SK-N-SH (cell line): ENCODE results near the gene CD93. TPM values are rescaled to one million over a fixed set of nuclear protein-coding genes. Genes with fewer than 3 reads are reported as not detected.

Experiments
- CTCF ChIA-PET: fragments of 300-600, 350-600 bp; formaldehyde crosslinking; extraction: SDS; loops from one replicate; lab custom pipeline; 2021; lab: Yijun Ruan, JAX
- POLR2A ChIA-PET: fragments of 350-600 bp; sonication (Branson Sonifier 250); formaldehyde crosslinking; extraction: SDS; loops from one replicate; lab custom pipeline; 2020; ENCODE audit warnings: antibody characterized with exemption, inconsistent platforms; lab: Yijun Ruan, JAX
- DNase-seq: peaks from one replicate; pipeline ENCODE4 v3.0.0; 2012
- H2AFZ ChIP-seq: fragments of 200-600 bp; sonication (generic); 2 replicates; pipeline ENCODE4 v1.8.1; 2016; ENCODE audit warnings: antibody characterized with exemption, mild to moderate bottlenecking, low read depth
- H3F3A ChIP-seq: fragments of 200-600 bp; sonication (generic); replicated peaks from 2 replicates; pipeline ENCODE3; 2016; ENCODE audit warnings: antibody characterized with exemption, mild to moderate bottlenecking; ENCODE audit not compliant: insufficient read depth
- H3K27ac ChIP-seq, 2 experiments: fragments of 200-500 bp in 1 of 2; fragments of 200-600 bp in 1 of 2; sonication (Bioruptor generic) in 1 of 2; sonication (generic), shearing (Covaris generic) in 1 of 2; 2 replicates each; pipeline versions ENCODE4 v1.5.1 to v1.6.1; 2014 to 2016; ENCODE audit warnings: low read depth in 2 of 2, inconsistent platforms in 1 of 2, low read length in 1 of 2, mild to moderate bottlenecking in 1 of 2, mixed read lengths in 1 of 2
- H3K27me3 ChIP-seq: fragments of 200-600 bp; sonication (generic), shearing (Covaris generic); 2 replicates; pipeline ENCODE4 v1.6.1; 2016; ENCODE audit warnings: mixed run types; ENCODE audit not compliant: insufficient read depth
- H3K36me3 ChIP-seq, 2 experiments: fragments of 200-500 bp in 1 of 2; fragments of 200-600 bp in 1 of 2; sonication (Bioruptor generic) in 1 of 2; sonication (generic) in 1 of 2; replicated peaks in 1 of 2; 2 replicates each; pipeline versions ENCODE3 to v1.5.1; 2014 to 2016; ENCODE audit warnings: low read length in 1 of 2, mild to moderate bottlenecking in 1 of 2; ENCODE audit not compliant: insufficient read depth in 2 of 2, control insufficient read depth in 1 of 2
- H3K4me1 ChIP-seq, 2 experiments: fragments of 200-500 bp in 1 of 2; fragments of 200-600 bp in 1 of 2; sonication (Bioruptor generic) in 1 of 2; sonication (generic), shearing (Covaris generic) in 1 of 2; 2 replicates each; pipeline versions ENCODE4 v1.5.1 to v1.6.1; 2014 to 2016; ENCODE audit warnings: low read depth in 1 of 2, low read length in 1 of 2, mixed run types in 1 of 2; ENCODE audit not compliant: insufficient read depth in 2 of 2, control insufficient read depth in 1 of 2
- H3K4me2 ChIP-seq: fragments of 200-600 bp; sonication (generic), shearing (Covaris generic); 2 replicates; pipeline ENCODE4 v1.6.1; 2017; ENCODE audit warnings: mixed run types
- H3K4me3 ChIP-seq, 2 experiments: fragments of 200-500 bp in 1 of 2; fragments of 200-600 bp in 1 of 2; sonication (Bioruptor generic) in 1 of 2; sonication (generic), shearing (Covaris generic) in 1 of 2; 2 replicates each; pipeline versions ENCODE4 v1.5.1 to v1.8.1; 2014 to 2016; ENCODE audit warnings: low read depth in 2 of 2, inconsistent platforms in 1 of 2, low read length in 1 of 2, mild to moderate bottlenecking in 1 of 2, mixed read lengths in 1 of 2, moderate library complexity in 1 of 2
- H3K79me2 ChIP-seq: fragments of 200-600 bp; sonication (generic); 2 replicates; pipeline ENCODE4 v1.8.1; 2017; ENCODE audit warnings: mild to moderate bottlenecking; ENCODE audit not compliant: insufficient read depth
- H3K9ac ChIP-seq: fragments of 200-600 bp; sonication (generic); 2 replicates; pipeline ENCODE4 v1.6.1; 2017; ENCODE audit warnings: mixed run types
- H3K9me2 ChIP-seq: fragments of 200-600 bp; sonication (generic); 2 replicates; pipeline ENCODE4 v1.6.1; 2017; ENCODE audit warnings: mixed run types
- H3K9me3 ChIP-seq: fragments of 200-600 bp; sonication (generic); 2 replicates; pipeline ENCODE4 v1.6.1; 2017; ENCODE audit warnings: mixed run types, mild to moderate bottlenecking, moderate library complexity
- H4K20me1 ChIP-seq: fragments of 200-600 bp; sonication (generic); 2 replicates; pipeline ENCODE4 v1.6.1; 2017; ENCODE audit warnings: mild to moderate bottlenecking, mixed run types; ENCODE audit not compliant: insufficient read depth
- FOSL2 ChIP-seq: IDR thresholded peaks from 2 replicates; pipeline ENCODE4 v1.4.0; 2012; ENCODE audit warnings: low read depth, mild to moderate bottlenecking, moderate library complexity, borderline replicate concordance
- FOXJ3 ChIP-seq: sonication (generic); formaldehyde crosslinking; IDR thresholded peaks from 2 replicates; pipeline ENCODE4 v1.5.1; 2020; ENCODE audit warnings: mild to moderate bottlenecking, missing genetic modification reagents
- GATA2 ChIP-seq: sonication (generic); formaldehyde crosslinking; IDR thresholded peaks from 2 replicates; pipeline ENCODE4 v1.5.0; 2020; ENCODE audit warnings: mild to moderate bottlenecking, missing genetic modification reagents
- RCOR1 ChIP-seq: fragments of 150-350 bp; IDR thresholded peaks from 2 replicates; pipeline ENCODE4 v1.6.1; 2017; ENCODE audit warnings: antibody characterized with exemption, low read length
- RFX5 ChIP-seq: IDR thresholded peaks from 2 replicates; pipeline ENCODE4 v1.6.1; 2012; ENCODE audit warnings: mild to moderate bottlenecking, improper control_type of control experiment, low read length
- SIN3A ChIP-seq: IDR thresholded peaks from 2 replicates; pipeline ENCODE4 v1.6.1; 2012; ENCODE audit warnings: low read depth, mild to moderate bottlenecking, low read length, moderate library complexity, borderline replicate concordance
- WGBS: methylation state at CpG from one replicate; pipeline ENCODE4 v1.1.6; 2017; ENCODE audit warnings: low lambda C conversion rate; 5-methylcytosine and 5-hydroxymethylcytosine counted together
- polyA plus RNA-seq, 3 experiments: library from polyadenylated mRNA; depleted of rRNA; stranded (reverse); fragments of >200 nt; gene quantifications; 2 replicates each; pipeline ENCODE4 v1.2.3, GENCODE V29; 2012
- TF ChIP-seq, protein P1 (sequence below): fragments of 150-350 bp; IDR thresholded peaks from 2 replicates; pipeline ENCODE4 v1.6.1; 2016; ENCODE audit warnings: mild to moderate bottlenecking, low read depth, low read length
- TF ChIP-seq, protein P2 (sequence below): IDR thresholded peaks from 2 replicates; pipeline ENCODE4; 2012
- TF ChIP-seq, protein P3 (sequence below): IDR thresholded peaks from 2 replicates; pipeline ENCODE4 v1.4.0; 2012; ENCODE audit warnings: low read depth

Gene CD93
- polyA plus RNA-seq, 1 of the 3 experiments (the other 2 are of a cell fraction) = 0.03 TPM

DNA sequence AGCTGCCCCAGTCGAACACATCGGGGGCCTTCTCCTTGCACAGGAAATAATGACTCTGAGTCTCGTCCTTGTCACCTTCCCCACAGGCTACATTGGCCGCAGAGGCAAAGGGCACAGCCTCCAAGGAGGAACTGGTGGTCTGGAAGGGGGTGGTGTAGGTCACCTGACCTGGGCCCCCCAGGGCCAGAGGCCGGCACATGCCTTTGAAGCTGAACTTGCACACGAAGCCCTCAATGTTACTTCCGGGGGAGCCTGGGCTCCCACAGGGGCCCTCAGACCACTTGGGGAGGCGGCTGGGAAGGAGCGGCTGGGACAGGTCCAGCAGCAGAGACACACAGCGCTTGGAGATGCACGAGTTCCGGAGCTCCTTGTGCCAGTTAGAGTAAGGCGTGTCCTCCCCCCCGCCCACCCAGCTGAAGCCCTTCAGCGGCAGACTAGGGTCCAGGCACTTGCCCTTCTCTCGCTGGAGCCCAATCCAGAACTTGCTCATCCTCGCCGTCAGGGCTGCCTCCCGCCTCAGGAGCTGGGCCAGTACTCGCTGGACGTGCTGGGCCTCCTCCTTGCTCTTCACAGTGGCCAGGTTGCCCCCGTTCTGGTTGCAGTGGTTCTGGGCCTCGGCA lies 578 bp downstream of the CD93 start:
- no peak for DNase-seq
- Histone ChIP-seq H3F3A (no peaks in the 10 kb centered on the region), H4K20me1 (no peaks in the 10 kb centered on the region), H2AFZ (no peak overlapping the region), H3K9me3 (no peaks in the 10 kb centered on the region), H3K36me3 (no peaks in the 10 kb centered on the region), H3K79me2 (no peaks in the 10 kb centered on the region), H3K4me2 (no peak overlapping the region), H3K4me1 (no peaks in the 10 kb centered on the region), H3K4me3 (no peak overlapping the region), H3K27me3 (peaks cover 56% of the 10 kb centered on the region), H3K27ac (no peak overlapping the region), H3K9ac (no peak overlapping the region), H3K9me2 (no peaks in the 10 kb centered on the region)
- POLR2A ChIA-PET = no interaction called here
- 20% methylated on average over 4 of the region's 23 CpGs for WGBS
- TF ChIP-seq RFX5 = no peak
- TF ChIP-seq, protein P1, sequence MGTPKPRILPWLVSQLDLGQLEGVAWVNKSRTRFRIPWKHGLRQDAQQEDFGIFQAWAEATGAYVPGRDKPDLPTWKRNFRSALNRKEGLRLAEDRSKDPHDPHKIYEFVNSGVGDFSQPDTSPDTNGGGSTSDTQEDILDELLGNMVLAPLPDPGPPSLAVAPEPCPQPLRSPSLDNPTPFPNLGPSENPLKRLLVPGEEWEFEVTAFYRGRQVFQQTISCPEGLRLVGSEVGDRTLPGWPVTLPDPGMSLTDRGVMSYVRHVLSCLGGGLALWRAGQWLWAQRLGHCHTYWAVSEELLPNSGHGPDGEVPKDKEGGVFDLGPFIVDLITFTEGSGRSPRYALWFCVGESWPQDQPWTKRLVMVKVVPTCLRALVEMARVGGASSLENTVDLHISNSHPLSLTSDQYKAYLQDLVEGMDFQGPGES = no peak
- TF ChIP-seq SIN3A = no peak
- TF ChIP-seq FOSL2 = no peak
- TF ChIP-seq, protein P2, sequence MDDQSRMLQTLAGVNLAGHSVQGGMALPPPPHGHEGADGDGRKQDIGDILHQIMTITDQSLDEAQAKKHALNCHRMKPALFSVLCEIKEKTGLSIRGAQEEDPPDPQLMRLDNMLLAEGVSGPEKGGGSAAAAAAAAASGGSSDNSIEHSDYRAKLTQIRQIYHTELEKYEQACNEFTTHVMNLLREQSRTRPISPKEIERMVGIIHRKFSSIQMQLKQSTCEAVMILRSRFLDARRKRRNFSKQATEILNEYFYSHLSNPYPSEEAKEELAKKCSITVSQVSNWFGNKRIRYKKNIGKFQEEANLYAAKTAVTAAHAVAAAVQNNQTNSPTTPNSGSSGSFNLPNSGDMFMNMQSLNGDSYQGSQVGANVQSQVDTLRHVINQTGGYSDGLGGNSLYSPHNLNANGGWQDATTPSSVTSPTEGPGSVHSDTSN = no peak
- TF ChIP-seq, protein P3, sequence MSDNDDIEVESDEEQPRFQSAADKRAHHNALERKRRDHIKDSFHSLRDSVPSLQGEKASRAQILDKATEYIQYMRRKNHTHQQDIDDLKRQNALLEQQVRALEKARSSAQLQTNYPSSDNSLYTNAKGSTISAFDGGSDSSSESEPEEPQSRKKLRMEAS = no peak
- TF ChIP-seq RCOR1 = no peak
- TF ChIP-seq FOXJ3 (CRISPR knock-in tag) = no peak
- CTCF ChIA-PET = no interaction called here

DNA sequence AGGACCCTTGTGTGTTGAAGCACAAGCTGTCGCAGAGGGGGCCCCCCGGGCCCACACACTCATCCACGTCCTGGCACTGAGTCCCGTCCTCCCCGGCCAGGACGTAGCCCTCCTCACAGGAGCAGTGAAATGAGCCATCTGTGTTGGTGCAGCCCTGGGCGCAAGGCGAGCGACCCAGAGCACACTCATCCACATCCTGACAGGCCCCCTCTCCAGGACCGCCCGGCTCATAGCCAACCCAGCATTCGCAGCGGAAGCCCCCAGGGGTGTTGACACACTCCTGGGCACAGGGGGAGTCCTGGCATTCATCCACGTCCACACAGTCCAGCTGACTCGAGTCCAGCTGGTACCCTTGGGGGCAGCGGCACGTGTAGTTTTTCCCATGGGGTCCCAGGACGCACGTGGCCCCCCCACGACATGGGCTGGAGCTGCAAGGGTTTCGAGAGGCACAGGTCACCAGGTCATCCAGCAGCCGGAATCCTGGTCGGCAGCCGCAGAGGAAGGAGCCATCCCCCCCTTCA lies 1.2 kb downstream of the CD93 start:
- Histone ChIP-seq H3K4me2 (no peak overlapping the region), H4K20me1 (no peaks in the 10 kb centered on the region), H3K9me3 (no peaks in the 10 kb centered on the region)
- TF ChIP-seq GATA2 = no peak
- TF ChIP-seq RFX5 = no peak
- TF ChIP-seq, all 33 proteins: peak for 0
- no peak overlapping the region for H3K9ac ChIP-seq
- H3F3A ChIP-seq = no peaks in the 10 kb centered on the region
- WGBS = 36% methylated on average over 8 of the region's 24 CpGs
- no peak overlapping the region for H3K4me3 ChIP-seq
- no peaks in the 10 kb centered on the region for H3K9me2 ChIP-seq
- no peaks in the 10 kb centered on the region for H3K36me3 ChIP-seq
- no peaks in the 10 kb centered on the region for H3K79me2 ChIP-seq
- POLR2A ChIA-PET = no interaction called here
- no peak overlapping the region for H2AFZ ChIP-seq
- CTCF ChIA-PET = no interaction called here
- DNase-seq = no peak
- H3K27ac ChIP-seq = no peak overlapping the region
- peaks cover 56% of the 10 kb centered on the region for H3K27me3 ChIP-seq
- H3K4me1 ChIP-seq = no peaks in the 10 kb centered on the region
